Upper lobe of right lung (tissue), 1 donor: ENCODE measurements around the gene BFAR. TPM values are rescaled to one million over a fixed set of nuclear protein-coding genes. Genes with fewer than 3 reads are reported as not detected.

ENCODE experiments used
- ATAC-seq: fragments of 200-7000 bp; cut with Tn5 transposase; one replicate; pipeline ENCODE4 v1.9.1; 2020; ENCODE audit warnings: mild to moderate bottlenecking, moderate library complexity
- DNase-seq: peaks from one replicate; pipeline ENCODE4 v3.0.0-alpha.2; 2020
- H3K27ac ChIP-seq: fragments of 200-600 bp; one replicate; pipeline ENCODE4 v1.8.0; 2022
- H3K27me3 ChIP-seq: fragments of 200-600 bp; one replicate; pipeline ENCODE4 v1.8.0; 2022; ENCODE audit warnings: mild to moderate bottlenecking
- H3K36me3 ChIP-seq: fragments of 200-600 bp; one replicate; pipeline ENCODE4 v1.8.0; 2022
- H3K4me1 ChIP-seq: fragments of 200-600 bp; one replicate; pipeline ENCODE4 v1.8.0; 2022
- H3K4me3 ChIP-seq: fragments of 200-600 bp; one replicate; pipeline ENCODE4 v1.8.0; 2022; ENCODE audit warnings: mild to moderate bottlenecking
- H3K9me3 ChIP-seq: fragments of 200-600 bp; one replicate; pipeline ENCODE4 v1.8.0; 2022
- intact Hi-C: fragments of 100-400 bp; cut with DNase I; formaldehyde crosslinking; loops from one replicate; pipeline ENCODE4 v1.11.0; 2022
- total RNA-seq: library from RNA; stranded (reverse); fragmentation: NEBNext Ultra II Directional; extraction: Animal tissue kit (Norgen Biotek cat#: 25700); gene quantifications from one replicate; pipeline ENCODE4 v1.2.1, GENCODE V29; 2021
- TF ChIP-seq, protein P1 (sequence below): fragments of 200-600 bp; IDR thresholded peaks from one replicate; pipeline ENCODE4 v1.8.0; 2022; ENCODE audit warnings: antibody characterized with exemption
- donor health status: DM: no; HTN: yes; CAD: no; lungs with severe emphysema.

BFAR gene
- total RNA-seq, 1 donor from 2014 or later, result 79.4 TPM

DNA sequence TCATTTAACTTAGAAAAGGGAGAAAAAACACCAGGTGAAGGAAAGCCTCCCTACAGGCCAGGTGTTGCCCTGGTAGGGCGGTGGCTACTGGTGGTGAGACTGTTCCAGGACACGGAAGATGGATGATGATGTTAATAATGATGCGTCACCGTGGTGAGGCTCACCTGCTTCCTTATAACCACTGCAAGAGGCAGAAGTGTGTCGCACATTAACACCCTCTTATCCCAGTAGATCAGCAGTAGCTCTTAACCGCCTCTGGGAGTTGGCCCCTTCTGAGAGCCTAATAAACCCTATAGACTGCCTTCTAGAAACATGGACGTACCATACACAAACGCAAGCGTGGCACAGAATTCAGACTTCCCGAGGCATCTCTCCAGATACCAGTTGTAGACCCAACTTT, 7.8 kb downstream of the BFAR start:
- DNase-seq (no peak), ATAC-seq (no peak)
- TF ChIP-seq, protein P1, sequence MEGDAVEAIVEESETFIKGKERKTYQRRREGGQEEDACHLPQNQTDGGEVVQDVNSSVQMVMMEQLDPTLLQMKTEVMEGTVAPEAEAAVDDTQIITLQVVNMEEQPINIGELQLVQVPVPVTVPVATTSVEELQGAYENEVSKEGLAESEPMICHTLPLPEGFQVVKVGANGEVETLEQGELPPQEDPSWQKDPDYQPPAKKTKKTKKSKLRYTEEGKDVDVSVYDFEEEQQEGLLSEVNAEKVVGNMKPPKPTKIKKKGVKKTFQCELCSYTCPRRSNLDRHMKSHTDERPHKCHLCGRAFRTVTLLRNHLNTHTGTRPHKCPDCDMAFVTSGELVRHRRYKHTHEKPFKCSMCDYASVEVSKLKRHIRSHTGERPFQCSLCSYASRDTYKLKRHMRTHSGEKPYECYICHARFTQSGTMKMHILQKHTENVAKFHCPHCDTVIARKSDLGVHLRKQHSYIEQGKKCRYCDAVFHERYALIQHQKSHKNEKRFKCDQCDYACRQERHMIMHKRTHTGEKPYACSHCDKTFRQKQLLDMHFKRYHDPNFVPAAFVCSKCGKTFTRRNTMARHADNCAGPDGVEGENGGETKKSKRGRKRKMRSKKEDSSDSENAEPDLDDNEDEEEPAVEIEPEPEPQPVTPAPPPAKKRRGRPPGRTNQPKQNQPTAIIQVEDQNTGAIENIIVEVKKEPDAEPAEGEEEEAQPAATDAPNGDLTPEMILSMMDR, result no peak
- Histone ChIP-seq H3K4me1 (peaks cover 15% of the 10 kb centered on the region), H3K4me3 (no peak overlapping the region), H3K36me3 (peaks cover 47% of the 10 kb centered on the region), H3K27ac (no peak overlapping the region), H3K27me3 (no peaks in the 10 kb centered on the region), H3K9me3 (no peaks in the 10 kb centered on the region)
- intact Hi-C loops, result no loop called here

DNA sequence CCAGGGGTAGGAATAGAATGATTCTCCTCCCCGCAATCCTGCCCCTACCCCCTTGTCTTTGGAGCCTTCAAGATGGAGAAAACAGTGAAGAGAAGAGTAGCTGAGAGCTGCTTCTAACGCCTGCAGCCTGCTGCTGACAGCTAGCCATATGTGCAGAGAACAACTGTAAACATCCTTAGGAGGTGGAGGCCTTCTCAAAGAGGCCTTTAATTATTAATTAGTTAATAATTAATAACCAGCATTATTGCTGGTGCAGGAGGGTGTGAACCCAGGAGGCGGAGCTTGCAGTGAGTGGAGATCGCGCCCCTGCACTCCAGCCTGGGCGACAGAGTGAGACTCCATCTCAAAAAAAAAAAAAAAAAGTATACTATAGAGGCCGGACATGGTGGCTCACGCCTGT, 8.5 kb downstream of the BFAR start:
- H3K36me3 ChIP-seq, result peaks cover 53% of the 10 kb centered on the region
- H3K27me3 ChIP-seq, result no peaks in the 10 kb centered on the region
- intact Hi-C loops, result no loop called here
- ATAC-seq (no peak), DNase-seq (no peak)
- no peak overlapping the region for H3K4me3 ChIP-seq
- peaks cover 10% of the 10 kb centered on the region for H3K4me1 ChIP-seq
- H3K27ac ChIP-seq, result no peak overlapping the region
- H3K9me3 ChIP-seq, result no peaks in the 10 kb centered on the region
- TF ChIP-seq, protein P1, result no peak

DNA sequence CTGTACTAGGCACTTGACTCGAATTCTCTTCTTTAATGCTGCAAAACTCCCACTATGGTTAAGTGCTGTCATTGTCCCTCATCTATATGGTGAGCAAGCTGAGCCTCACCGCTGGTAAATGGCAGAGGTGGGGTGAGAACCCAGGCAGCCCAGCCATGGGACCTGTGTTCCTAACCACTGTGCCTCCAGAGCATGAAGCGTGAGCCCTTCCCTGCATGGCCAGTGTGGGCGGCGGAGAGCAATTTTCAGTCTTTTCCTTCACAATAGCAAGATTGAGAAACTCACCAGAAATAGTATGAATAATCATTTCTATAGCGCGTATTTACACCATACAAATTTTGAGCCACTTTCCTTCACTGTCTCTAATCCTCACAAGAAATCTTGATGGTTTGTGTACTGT, 9.2 kb downstream of the BFAR start:
- intact Hi-C loops, result no loop called here
- H3K4me3 ChIP-seq, result no peak overlapping the region
- DNase-seq (no peak), ATAC-seq (peak; percentile 72)
- H3K36me3 ChIP-seq, result peaks cover 61% of the 10 kb centered on the region
- H3K9me3 ChIP-seq, result no peaks in the 10 kb centered on the region
- H3K27ac ChIP-seq, result no peak overlapping the region
- TF ChIP-seq, protein P1, result no peak
- no peaks in the 10 kb centered on the region for H3K27me3 ChIP-seq
- H3K4me1 ChIP-seq, result peaks cover 10% of the 10 kb centered on the region

DNA sequence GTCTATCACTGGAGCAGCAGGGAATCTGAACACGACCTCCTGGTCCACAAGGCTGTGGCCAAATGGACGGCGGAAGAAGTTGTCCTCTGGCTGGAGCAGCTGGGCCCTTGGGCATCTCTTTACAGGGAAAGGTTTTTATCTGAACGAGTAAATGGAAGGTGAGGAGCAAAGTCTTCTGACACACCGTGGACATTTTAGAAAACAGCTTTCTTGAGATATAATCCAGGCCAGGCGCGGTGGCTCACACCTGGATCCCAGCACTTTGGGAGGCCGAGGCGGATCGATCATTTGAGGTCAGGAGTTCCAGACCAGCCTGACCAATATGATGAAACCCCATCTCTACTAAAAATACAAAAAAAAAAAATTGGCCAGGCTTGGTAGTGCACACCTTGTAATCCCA, 17.1 kb downstream of the BFAR start:
- no peak for DNase-seq
- H3K27me3 ChIP-seq, result no peaks in the 10 kb centered on the region
- TF ChIP-seq, protein P1, result no peak
- intact Hi-C loops, result no loop called here
- ATAC-seq, result no peak
- no peaks in the 10 kb centered on the region for H3K4me1 ChIP-seq
- H3K9me3 ChIP-seq, result no peaks in the 10 kb centered on the region
- peaks cover 99% of the 10 kb centered on the region for H3K36me3 ChIP-seq
- H3K4me3 ChIP-seq, result no peak overlapping the region
- no peak overlapping the region for H3K27ac ChIP-seq

DNA sequence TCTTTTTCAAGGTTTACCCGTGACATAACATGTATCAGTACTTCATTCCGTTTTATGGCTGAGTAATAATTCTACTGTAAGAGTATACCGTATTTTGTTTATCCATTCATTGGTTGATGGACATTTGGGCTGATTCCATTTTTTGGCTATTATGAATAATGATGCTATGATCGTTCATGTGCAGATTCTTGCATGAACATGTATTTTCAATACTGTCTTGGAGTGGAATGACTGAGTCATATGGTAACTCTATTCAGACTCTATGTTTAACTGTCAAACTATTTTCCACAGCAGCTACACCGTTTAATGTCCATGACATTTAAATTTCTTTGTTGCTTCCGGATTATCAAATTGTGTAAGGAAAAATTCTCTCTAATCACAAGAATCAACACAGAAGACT, 17.9 kb downstream of the BFAR start:
- peaks cover under 1% of the 10 kb centered on the region for H3K4me1 ChIP-seq
- H3K4me3 ChIP-seq, result no peak overlapping the region
- TF ChIP-seq, protein P1, result no peak
- intact Hi-C loops, result no loop called here
- H3K9me3 ChIP-seq, result no peaks in the 10 kb centered on the region
- no peak overlapping the region for H3K27ac ChIP-seq
- peaks cover 99% of the 10 kb centered on the region for H3K36me3 ChIP-seq
- DNase-seq, result no peak
- ATAC-seq, result no peak
- H3K27me3 ChIP-seq, result no peaks in the 10 kb centered on the region

DNA sequence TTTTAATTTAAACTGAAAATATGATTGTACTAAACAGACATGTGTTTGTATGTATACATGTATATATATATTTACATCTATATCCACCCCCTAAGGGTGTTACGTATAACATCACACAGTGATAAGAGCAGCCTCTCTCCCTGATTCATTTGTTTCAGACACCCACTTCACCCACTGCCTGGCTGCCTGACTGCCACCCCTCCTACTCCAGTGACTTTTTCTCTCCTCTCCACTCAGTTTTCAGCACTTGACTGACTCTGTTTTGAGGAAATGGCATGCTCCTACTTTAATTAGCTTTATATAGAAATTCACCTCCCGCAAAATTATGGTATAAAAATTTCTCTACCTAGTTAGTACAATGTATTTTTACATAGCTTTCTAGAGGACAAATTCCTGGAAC, 20.0 kb downstream of the BFAR start:
- Histone ChIP-seq H3K4me1 (peaks cover 11% of the 10 kb centered on the region), H3K4me3 (no peak overlapping the region), H3K27me3 (no peaks in the 10 kb centered on the region), H3K36me3 (peaks cover 96% of the 10 kb centered on the region), H3K9me3 (no peaks in the 10 kb centered on the region), H3K27ac (no peak overlapping the region)
- TF ChIP-seq, protein P1, result no peak
- intact Hi-C loops, result no loop called here
- ATAC-seq (no peak), DNase-seq (no peak)
